IPS-18c (cell line): ENCODE data around the gene ZMYND12.

Experiments used
- H3K4me3 ChIP-seq: 2 replicates; pipeline ENCODE4 v1.7.0; 2013; ENCODE audit warnings: low read depth, mild to moderate bottlenecking, low read length, moderate library complexity; ENCODE audit not compliant: insufficient read depth
- H3K9me3 ChIP-seq: one replicate; pipeline ENCODE4 v1.6.1; 2013; ENCODE audit warnings: mild to moderate bottlenecking, low read length, moderate library complexity; ENCODE audit not compliant: control insufficient read depth, insufficient read depth

Gene ZMYND12

GRCh38 chr1:42454403-42454802, 1.4 kb downstream of the ZMYND12 start:
- H3K9me3 ChIP-seq: no peaks in the 10 kb centered on the region
- H3K4me3 ChIP-seq: no peak overlapping the region

GRCh38 chr1:42453386-42453785, 2.4 kb downstream of the ZMYND12 start:
- Histone ChIP-seq H3K9me3 (no peaks in the 10 kb centered on the region), H3K4me3 (no peak overlapping the region)

GRCh38 chr1:42450061-42450460, 5.8 kb downstream of the ZMYND12 start:
- no peaks in the 10 kb centered on the region for H3K9me3 ChIP-seq
- no peak overlapping the region for H3K4me3 ChIP-seq

GRCh38 chr1:42449256-42449655, 6.6 kb downstream of the ZMYND12 start:
- no peaks in the 10 kb centered on the region for H3K9me3 ChIP-seq
- no peak overlapping the region for H3K4me3 ChIP-seq

- H3K9me3 ChIP-seq: no peaks in the 10 kb centered on the region
- no peak overlapping the region for H3K4me3 ChIP-seq
Observed at GRCh38 chr1:42442662-42443061, 13.2 kb downstream of the ZMYND12 start.

GRCh38 chr1:42439940-42440339, 15.9 kb downstream of the ZMYND12 start:
- Histone ChIP-seq H3K4me3 (no peak overlapping the region), H3K9me3 (no peaks in the 10 kb centered on the region)

GRCh38 chr1:42434340-42434739, 21.5 kb downstream of the ZMYND12 start:
- Histone ChIP-seq H3K4me3 (no peak overlapping the region), H3K9me3 (peaks cover 2% of the 10 kb centered on the region)

- H3K9me3 ChIP-seq: peaks cover 2% of the 10 kb centered on the region
- no peak overlapping the region for H3K4me3 ChIP-seq
Observed at GRCh38 chr1:42433369-42433768, 22.5 kb downstream of the ZMYND12 start.

GRCh38 chr1:42432714-42433113, 23.1 kb downstream of the ZMYND12 start:
- H3K4me3 ChIP-seq: no peak overlapping the region

GRCh38 chr1:42431514-42431913, 24.3 kb downstream of the ZMYND12 start:
- H3K4me3 ChIP-seq: no peak overlapping the region
- H3K9me3 ChIP-seq: peaks cover 2% of the 10 kb centered on the region

More at GRCh38 chr1:42432714-42433113, 23.1 kb downstream of the ZMYND12 start:
- H3K9me3 ChIP-seq: peaks cover 2% of the 10 kb centered on the region

- H3K9me3 ChIP-seq: peaks cover 2% of the 10 kb centered on the region
- H3K4me3 ChIP-seq: no peak overlapping the region
Observed at GRCh38 chr1:42430286-42431135, 25.3 kb downstream of the ZMYND12 start.

GRCh38 chr1:42429603-42430002, 26.2 kb downstream of the ZMYND12 start:
- Histone ChIP-seq H3K4me3 (no peak overlapping the region), H3K9me3 (peaks cover 2% of the 10 kb centered on the region)

- no peaks in the 10 kb centered on the region for H3K9me3 ChIP-seq
- H3K4me3 ChIP-seq: no peak overlapping the region
Observed at GRCh38 chr1:42427240-42427639, 28.6 kb downstream of the ZMYND12 start.

- no peaks in the 10 kb centered on the region for H3K9me3 ChIP-seq
- no peak overlapping the region for H3K4me3 ChIP-seq
Observed at GRCh38 chr1:42424201-42424600, 31.6 kb downstream of the ZMYND12 start.

- no peaks in the 10 kb centered on the region for H3K9me3 ChIP-seq
- H3K4me3 ChIP-seq: no peak overlapping the region
Observed at GRCh38 chr1:42423681-42424080, 32.1 kb downstream of the ZMYND12 start.

GRCh38 chr1:42422737-42423136, 33.1 kb downstream of the ZMYND12 start:
- Histone ChIP-seq H3K4me3 (no peak overlapping the region), H3K9me3 (no peaks in the 10 kb centered on the region)

GRCh38 chr1:42420911-42421585, 34.8 kb downstream of the ZMYND12 start:
- H3K4me3 ChIP-seq: no peak overlapping the region

GRCh38 chr1:42420121-42420520, 35.7 kb downstream of the ZMYND12 start:
- H3K9me3 ChIP-seq: no peaks in the 10 kb centered on the region
- H3K4me3 ChIP-seq: no peak overlapping the region

More at GRCh38 chr1:42420911-42421585, 34.8 kb downstream of the ZMYND12 start:
- H3K9me3 ChIP-seq: no peaks in the 10 kb centered on the region
